ENCODE measurements around the gene ALOX12B. TPM values are rescaled to one million over a fixed set of nuclear protein-coding genes. Genes with fewer than 3 reads are reported as not detected.

ALOX12B gene
- total and polyA plus RNA-seq, 2 donors (not counting 1 experiment from before 2014, with no cell fraction given), result 0.57 to 0.69 TPM

GRCh38 chr17:8075574-8076342, 11.8 kb downstream of the ALOX12B start:
- no peak for ATAC-seq (ENCODE audit: low read depth)
- peaks cover 0 to 19% (median 0%) of the 10 kb centered on the region in 3 donors for H3K9me3 ChIP-seq (ENCODE audit: control extremely low read depth in 1 of 3, control insufficient read depth in 2 of 3, insufficient read depth in 1 of 3, low read length in 2 of 3)
- H3K4me1 Mint-ChIP-seq, result peaks cover 34% of the 10 kb centered on the region
- peaks cover 41% of the 10 kb centered on the region for H3K27me3 Mint-ChIP-seq
- H2AFZ ChIP-seq (ENCODE audit: insufficient read depth, low read depth, low read length, poor library complexity, severe bottlenecking), result no peak overlapping the region
- peaks cover 0 to 55% (median 38%) of the 10 kb centered on the region in 4 experiments for H3K27me3 ChIP-seq (replicated peaks in 1 of 4; ENCODE audit: control extremely low read depth in 1 of 4, control insufficient read depth in 3 of 4, insufficient read depth in 4 of 4, low read length in 3 of 4)
- no peaks in the 10 kb centered on the region for H3K36me3 ChIP-seq (replicated peaks in 1 of 2; ENCODE audit: control extremely low read depth in 1 of 2, control insufficient read depth in 1 of 2, extremely low read depth in 1 of 2, insufficient read depth in 2 of 2, low read length in 1 of 2)
- no peak overlapping the region for H3K4me3 Mint-ChIP-seq
- intact Hi-C loops (cut with micrococcal nuclease), result no loop called here
- 98% methylated on average over 13 of the region's 14 CpGs for WGBS (ENCODE audit: insufficient coverage)
- H3K9ac ChIP-seq (ENCODE audit: low read length), result no peak overlapping the region
- no peaks in the 10 kb centered on the region for H3K9me3 Mint-ChIP-seq (ENCODE audit: insufficient read depth)
- H3K4me2 ChIP-seq (replicated peaks; ENCODE audit: low read depth, low read length, poor library complexity, severe bottlenecking), result no peak overlapping the region
- H3K27ac Mint-ChIP-seq, result no peak overlapping the region
- H3K4me1 ChIP-seq (ENCODE audit: control insufficient read depth in 2 of 2, insufficient read depth in 2 of 2, low read length in 2 of 2), result peaks cover 37 to 40% of the 10 kb centered on the region in 2 donors
- peaks cover 7% of the 10 kb centered on the region for H3K79me2 ChIP-seq (ENCODE audit: control insufficient read depth, insufficient read depth, low read length)
- ChIA-PET CTCF (interaction anchor here (0.6 to 11.5 kb wide), 12 partner anchors 8 to 448 kb away, joined by 3 to 360 read pairs (median 10); partner anchors contain the start of genes ALOX12B, ALOXE3, SAT2 and SLC25A35), POLR2A (no interaction called here)
- H3K4me3 ChIP-seq (ENCODE audit: control extremely low read depth in 1 of 5, extremely low read depth in 1 of 5, insufficient read depth in 1 of 5, low read depth in 2 of 5, low read length in 4 of 5), result no peak overlapping the region
- TF ChIP-seq, protein P1, sequence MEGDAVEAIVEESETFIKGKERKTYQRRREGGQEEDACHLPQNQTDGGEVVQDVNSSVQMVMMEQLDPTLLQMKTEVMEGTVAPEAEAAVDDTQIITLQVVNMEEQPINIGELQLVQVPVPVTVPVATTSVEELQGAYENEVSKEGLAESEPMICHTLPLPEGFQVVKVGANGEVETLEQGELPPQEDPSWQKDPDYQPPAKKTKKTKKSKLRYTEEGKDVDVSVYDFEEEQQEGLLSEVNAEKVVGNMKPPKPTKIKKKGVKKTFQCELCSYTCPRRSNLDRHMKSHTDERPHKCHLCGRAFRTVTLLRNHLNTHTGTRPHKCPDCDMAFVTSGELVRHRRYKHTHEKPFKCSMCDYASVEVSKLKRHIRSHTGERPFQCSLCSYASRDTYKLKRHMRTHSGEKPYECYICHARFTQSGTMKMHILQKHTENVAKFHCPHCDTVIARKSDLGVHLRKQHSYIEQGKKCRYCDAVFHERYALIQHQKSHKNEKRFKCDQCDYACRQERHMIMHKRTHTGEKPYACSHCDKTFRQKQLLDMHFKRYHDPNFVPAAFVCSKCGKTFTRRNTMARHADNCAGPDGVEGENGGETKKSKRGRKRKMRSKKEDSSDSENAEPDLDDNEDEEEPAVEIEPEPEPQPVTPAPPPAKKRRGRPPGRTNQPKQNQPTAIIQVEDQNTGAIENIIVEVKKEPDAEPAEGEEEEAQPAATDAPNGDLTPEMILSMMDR (IDR thresholded peaks at IDR 0.05), result no peak
- TF ChIP-seq EZH2 (IDR thresholded peaks at IDR 0.05; ENCODE audit: borderline replicate concordance, insufficient read depth, low read depth, low read length, poor library complexity, severe bottlenecking), result no peak
- H4K20me1 ChIP-seq (ENCODE audit: control insufficient read depth, insufficient read depth, low read length, poor library complexity, severe bottlenecking), result peaks cover 6% of the 10 kb centered on the region
- H3K27ac ChIP-seq (ENCODE audit: low read length in 2 of 2), result no peak overlapping the region
- DNase-seq, result no peak

DNA sequence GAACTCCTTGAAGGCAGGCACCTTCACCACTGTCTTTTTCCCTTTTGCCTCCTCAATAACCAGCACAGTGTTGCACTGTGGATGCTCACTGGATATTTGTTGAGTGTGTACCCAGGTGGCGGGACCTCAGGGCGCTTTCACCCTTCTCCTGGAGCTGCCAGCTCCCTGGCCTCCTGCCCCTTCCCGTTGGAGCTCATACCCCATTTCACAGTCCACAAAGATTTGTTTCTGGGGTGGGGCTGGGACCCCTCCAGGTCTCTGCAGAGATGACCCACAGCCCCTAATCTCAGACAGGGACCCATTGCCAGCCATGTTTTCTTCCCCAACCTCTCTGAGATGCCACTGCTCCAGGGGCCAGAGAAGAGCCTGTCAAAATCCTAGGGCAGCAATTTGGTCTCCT, 12.4 kb downstream of the ALOX12B start:
- peaks cover 46% of the 10 kb centered on the region for H3K27me3 Mint-ChIP-seq
- Histone ChIP-seq H2AFZ (ENCODE audit: insufficient read depth, low read depth, low read length, poor library complexity, severe bottlenecking) (no peak overlapping the region), H3K36me3 (replicated peaks in 1 of 2; ENCODE audit: control extremely low read depth in 1 of 2, control insufficient read depth in 1 of 2, extremely low read depth in 1 of 2, insufficient read depth in 2 of 2, low read length in 1 of 2) (no peaks in the 10 kb centered on the region), H3K4me3 (ENCODE audit: control extremely low read depth in 1 of 5, extremely low read depth in 1 of 5, insufficient read depth in 1 of 5, low read depth in 2 of 5, low read length in 4 of 5) (no peak overlapping the region), H4K20me1 (ENCODE audit: control insufficient read depth, insufficient read depth, low read length, poor library complexity, severe bottlenecking) (no peaks in the 10 kb centered on the region), H3K4me1 (ENCODE audit: control insufficient read depth in 2 of 2, insufficient read depth in 2 of 2, low read length in 2 of 2) (peaks cover 32 to 35% of the 10 kb centered on the region in 2 donors), H3K4me2 (replicated peaks; ENCODE audit: low read depth, low read length, poor library complexity, severe bottlenecking) (no peak overlapping the region), H3K9me3 (ENCODE audit: control extremely low read depth in 1 of 3, control insufficient read depth in 2 of 3, insufficient read depth in 1 of 3, low read length in 2 of 3) (peaks cover 0 to 19% (median 0%) of the 10 kb centered on the region in 3 donors), H3K9ac (ENCODE audit: low read length) (no peak overlapping the region), H3K27me3 (replicated peaks in 1 of 4; ENCODE audit: control extremely low read depth in 1 of 4, control insufficient read depth in 3 of 4, insufficient read depth in 4 of 4, low read length in 3 of 4) (peaks cover 0 to 57% (median 39%) of the 10 kb centered on the region in 4 experiments), H3K27ac (ENCODE audit: low read length in 2 of 2) (no peak overlapping the region), H3K79me2 (ENCODE audit: control insufficient read depth, insufficient read depth, low read length) (peaks cover under 1% of the 10 kb centered on the region)
- H3K27ac Mint-ChIP-seq, result no peak overlapping the region
- peaks cover 34% of the 10 kb centered on the region for H3K4me1 Mint-ChIP-seq
- no peak overlapping the region for H3K4me3 Mint-ChIP-seq
- POLR2A ChIA-PET, result interaction anchor here (0.6 kb wide), 1 partner anchor 127 kb away, joined by 4 read pairs; no protein-coding TSS in a partner anchor
- H3K9me3 Mint-ChIP-seq (ENCODE audit: insufficient read depth), result no peaks in the 10 kb centered on the region
- TF ChIP-seq, protein P1 (IDR thresholded peaks at IDR 0.05), result no peak
- TF ChIP-seq EZH2 (IDR thresholded peaks at IDR 0.05; ENCODE audit: borderline replicate concordance, insufficient read depth, low read depth, low read length, poor library complexity, severe bottlenecking), result no peak
- CTCF ChIA-PET, result interaction anchor here (0.9 to 11.5 kb wide), 15 partner anchors 9 to 448 kb away, joined by 3 to 360 read pairs (median 10); partner anchors contain the start of genes ALOX12B, ALOXE3, SAT2 and SLC25A35
- WGBS (ENCODE audit: insufficient coverage), result 75% methylated on average over 1 of the region's 3 CpGs
- no peak for ATAC-seq (ENCODE audit: low read depth)
- intact Hi-C loops (cut with micrococcal nuclease), result no loop called here
- DNase-seq, result no peak

All from B cell (primary cell).